NCI-H1436 treated with DMSO at 0.1 percent for 48 hours (cell line): ENCODE data around the gene HECA.
"Not testable (repeated sequence)": the region's sequence is repeated elsewhere in the genome, so short reads cannot be mapped to it uniquely, and the experiment has no call there.

Experiments
- DNase-seq: peaks from one replicate; lab custom pipeline; 2025; lab: John Stamatoyannopoulos, UW

The HECA gene

GRCh38 chr6:139134817-139135577 lies at the start of gene HECA:
Gene HECA, plus strand, starts transcription at chr6:139135080. Its CDS starts 317 bp downstream, at chr6:139135397.
- peak; percentile 46 for DNase-seq

GRCh38 chr6:139091826-139092225 lies 43.1 kb upstream of the HECA start:
- DNase-seq: no peak

- no peak for DNase-seq
Observed at GRCh38 chr6:139099984-139100383, 34.9 kb upstream of the HECA start.

- no peak for DNase-seq
Observed at GRCh38 chr6:139107051-139107450, 27.8 kb upstream of the HECA start.

- DNase-seq: no peak
Observed at GRCh38 chr6:139108378-139108777, 26.5 kb upstream of the HECA start.

GRCh38 chr6:139109558-139109957 lies 25.3 kb upstream of the HECA start:
- no peak for DNase-seq

- DNase-seq: no peak
Observed at GRCh38 chr6:139112146-139112545, 22.7 kb upstream of the HECA start.

GRCh38 chr6:139112561-139112960 lies 22.3 kb upstream of the HECA start:
- no peak for DNase-seq

GRCh38 chr6:139114746-139115145 lies 20.1 kb upstream of the HECA start:
- DNase-seq: no peak

GRCh38 chr6:139115989-139116758 lies 18.7 kb upstream of the HECA start:
- DNase-seq: no peak

- no peak for DNase-seq
Observed at GRCh38 chr6:139117734-139118133, 17.1 kb upstream of the HECA start.

- DNase-seq: no peak
Observed at GRCh38 chr6:139119552-139119951, 15.3 kb upstream of the HECA start.

GRCh38 chr6:139122823-139123222 lies 12.1 kb upstream of the HECA start:
- DNase-seq: not testable (repeated sequence)

GRCh38 chr6:139124887-139125672 lies 9.8 kb upstream of the HECA start:
- DNase-seq: no peak

- no peak for DNase-seq
Observed at GRCh38 chr6:139126255-139126654, 8.6 kb upstream of the HECA start.

GRCh38 chr6:139126931-139127330 lies 7.9 kb upstream of the HECA start:
- no peak for DNase-seq

- no peak for DNase-seq
Observed at GRCh38 chr6:139129284-139129683, 5.6 kb upstream of the HECA start.

GRCh38 chr6:139131736-139132280 lies 3.1 kb upstream of the HECA start:
- no peak for DNase-seq

- DNase-seq: peak; percentile 85
Observed at GRCh38 chr6:139133262-139134063, 1.4 kb upstream of the HECA start.

GRCh38 chr6:139134064-139134395 lies 850 bp upstream of the HECA start:
- DNase-seq: no peak
